Measurements from ENCODE around the gene PGS1. TPM values are rescaled to one million over a fixed set of nuclear protein-coding genes. Genes with fewer than 3 reads are reported as not detected.

The PGS1 gene
- total RNA-seq, 5 donors from 2014 or later (not counting 1 experiment from before 2014, with no cell fraction given), result 60.5 to 87.2 (median 78.9) TPM

DNA sequence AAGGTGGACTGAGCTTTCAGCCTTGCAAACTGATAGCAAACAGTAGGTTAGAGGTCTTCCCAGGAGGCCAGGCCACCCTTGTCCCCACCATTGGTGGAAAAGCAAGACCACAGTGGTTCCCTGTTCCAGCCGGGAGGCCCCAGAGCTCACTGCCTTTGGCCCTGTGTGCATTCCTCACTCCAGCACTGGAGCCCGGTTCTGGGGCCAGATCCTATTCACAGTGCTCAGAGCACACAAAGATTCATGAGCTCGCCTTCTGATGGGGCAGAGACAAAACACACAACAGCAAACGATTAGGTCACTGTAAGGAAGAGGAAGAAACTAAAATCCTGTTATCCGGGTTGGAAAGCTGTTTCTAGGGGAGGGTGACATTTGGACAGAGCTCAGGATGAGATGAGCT lies 5.6 kb upstream of the PGS1 start:
- Histone ChIP-seq H3K4me3 (ENCODE audit: control insufficient read depth in 1 of 2, extremely low read depth in 1 of 2, low read length in 1 of 2) (no peak overlapping the region), H3K27me3 (replicated peaks in 1 of 2; ENCODE audit: control insufficient read depth in 2 of 2, extremely low read depth in 1 of 2, insufficient read depth in 2 of 2, low read length in 1 of 2) (no peaks in the 10 kb centered on the region), H3K9me3 (no peaks in the 10 kb centered on the region), H3K27ac (ENCODE audit: low read length) (no peak overlapping the region), H3K4me1 (ENCODE audit: control insufficient read depth in 1 of 2, extremely low read depth in 1 of 2, insufficient read depth in 2 of 2, low read length in 2 of 2) (peaks cover 0 to 2% of the 10 kb centered on the region in 2 experiments), H3K36me3 (ENCODE audit: control insufficient read depth in 2 of 2, extremely low read depth in 1 of 2, insufficient read depth in 1 of 2, low read length in 1 of 2) (no peaks in the 10 kb centered on the region)
- ATAC-seq (replicated peaks in 1 of 4) (no peak), DNase-seq (no peak)
- no peaks in the 10 kb centered on the region for H3K27me3 Mint-ChIP-seq
- POLR2A ChIA-PET, result interaction anchor here in 1 of 2 donors (0.6 kb wide), 1 partner anchor 266 kb away, joined by 3 read pairs; no protein-coding TSS in a partner anchor
- CTCF ChIA-PET, result interaction anchor here in 1 of 2 donors (0.6 kb wide), 1 partner anchor 39 kb away, joined by 6 read pairs; no protein-coding TSS in a partner anchor
- no peaks in the 10 kb centered on the region for H3K9me3 Mint-ChIP-seq
- no peaks in the 10 kb centered on the region for H3K36me3 Mint-ChIP-seq
- no peak overlapping the region for H3K27ac Mint-ChIP-seq
- WGBS (ENCODE audit: insufficient coverage), result 91% methylated on average over 5 of the region's 5 CpGs
- H3K4me1 Mint-ChIP-seq, result peaks cover 0 to 4% (median 1%) of the 10 kb centered on the region in 3 donors
- no peak overlapping the region for H3K4me3 Mint-ChIP-seq

DNA sequence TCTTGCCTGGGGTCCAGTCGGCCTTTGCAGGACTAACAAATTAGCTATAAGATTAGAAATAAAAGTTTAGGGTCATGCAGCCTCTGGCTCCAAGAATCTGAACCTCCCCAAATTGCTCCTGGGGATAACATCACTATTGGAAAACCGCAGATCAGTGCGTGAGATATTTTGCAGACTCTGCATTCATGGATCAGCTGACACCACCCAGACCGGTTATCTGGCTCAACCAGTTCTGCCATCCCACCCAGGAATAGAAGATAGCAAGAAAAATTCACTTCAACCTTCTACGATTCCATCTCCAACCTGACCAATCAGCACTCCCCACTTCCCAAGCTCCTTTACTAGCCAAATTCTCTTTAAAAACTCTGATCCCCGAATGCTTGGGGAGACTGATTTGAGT lies 4.3 kb upstream of the PGS1 start:
- Mint-ChIP-seq H3K27ac (no peak overlapping the region), H3K36me3 (no peaks in the 10 kb centered on the region), H3K27me3 (no peaks in the 10 kb centered on the region), H3K4me1 (peaks cover 4 to 8% (median 5%) of the 10 kb centered on the region in 3 donors), H3K4me3 (no peak overlapping the region), H3K9me3 (no peaks in the 10 kb centered on the region)
- Histone ChIP-seq H3K27ac (ENCODE audit: low read length) (no peak overlapping the region), H3K9me3 (no peaks in the 10 kb centered on the region), H3K27me3 (replicated peaks in 1 of 2; ENCODE audit: control insufficient read depth in 2 of 2, extremely low read depth in 1 of 2, insufficient read depth in 2 of 2, low read length in 1 of 2) (no peaks in the 10 kb centered on the region), H3K4me1 (ENCODE audit: control insufficient read depth in 1 of 2, extremely low read depth in 1 of 2, insufficient read depth in 2 of 2, low read length in 2 of 2) (peaks cover 4 to 11% of the 10 kb centered on the region in 2 experiments), H3K36me3 (ENCODE audit: control insufficient read depth in 2 of 2, extremely low read depth in 1 of 2, insufficient read depth in 1 of 2, low read length in 1 of 2) (no peaks in the 10 kb centered on the region), H3K4me3 (ENCODE audit: control insufficient read depth in 1 of 2, extremely low read depth in 1 of 2, low read length in 1 of 2) (no peak overlapping the region)
- DNase-seq (no peak), ATAC-seq (replicated peaks in 1 of 4) (no peak)
- ChIA-PET CTCF (no interaction called here), POLR2A (no interaction called here)
- 100% methylated on average over 2 of the region's 6 CpGs for WGBS (ENCODE audit: insufficient coverage)

DNA sequence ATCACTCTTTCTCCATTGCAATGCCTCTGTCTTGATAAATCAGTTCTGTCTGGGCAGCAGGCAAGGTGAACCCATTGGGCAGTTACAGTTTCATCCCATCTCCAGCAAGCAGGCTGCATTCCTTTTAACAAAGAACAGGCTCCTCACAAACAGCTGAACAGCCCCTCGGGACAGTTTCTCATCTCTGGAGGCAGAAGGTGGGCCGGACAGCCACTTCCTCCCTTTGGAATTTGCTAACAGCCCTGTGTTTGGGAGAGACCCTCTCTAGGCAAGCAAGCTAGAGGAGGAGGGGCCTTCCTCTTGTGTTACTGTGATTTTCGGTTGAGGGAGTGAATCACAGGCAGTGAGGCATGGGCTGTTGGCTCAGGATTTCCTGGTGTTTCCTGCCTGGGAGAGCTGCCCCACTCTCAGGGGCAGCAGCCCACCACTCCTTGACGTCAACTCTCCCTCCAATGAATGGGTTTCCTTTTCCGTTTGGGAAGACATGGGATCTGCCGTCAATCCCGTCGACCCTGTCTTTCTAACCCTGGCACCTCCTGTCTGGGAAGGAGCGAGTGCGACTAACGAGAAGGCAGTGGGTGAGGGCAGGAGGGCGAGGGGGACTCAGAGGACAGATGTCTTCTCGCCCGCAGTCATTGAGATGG lies 3.7 kb upstream of the PGS1 start:
- no peak overlapping the region for H3K27ac ChIP-seq (ENCODE audit: low read length)
- Mint-ChIP-seq H3K27ac (no peak overlapping the region), H3K4me1 (peaks cover 8 to 14% (median 11%) of the 10 kb centered on the region in 3 donors), H3K27me3 (no peaks in the 10 kb centered on the region), H3K9me3 (no peaks in the 10 kb centered on the region), H3K4me3 (no peak overlapping the region), H3K36me3 (no peaks in the 10 kb centered on the region)
- ChIA-PET CTCF (interaction anchor here in 1 of 2 donors (0.5 kb wide), 1 partner anchor 47 kb away, joined by 3 read pairs; no protein-coding TSS in a partner anchor), POLR2A (interaction anchor here in 1 of 2 donors (0.6 kb wide), 1 partner anchor 273 kb away, joined by 3 read pairs; no protein-coding TSS in a partner anchor)
- H3K4me1 ChIP-seq (ENCODE audit: control insufficient read depth in 1 of 2, extremely low read depth in 1 of 2, insufficient read depth in 2 of 2, low read length in 2 of 2), result peaks cover 9 to 17% of the 10 kb centered on the region in 2 experiments
- 63% methylated on average over 3 of the region's 14 CpGs for WGBS (ENCODE audit: insufficient coverage)
- ATAC-seq (replicated peaks in 1 of 4) (no peak), DNase-seq (no peak)
- H3K4me3 ChIP-seq (ENCODE audit: control insufficient read depth in 1 of 2, extremely low read depth in 1 of 2, low read length in 1 of 2), result no peak overlapping the region
- no peaks in the 10 kb centered on the region for H3K27me3 ChIP-seq (replicated peaks in 1 of 2; ENCODE audit: control insufficient read depth in 2 of 2, extremely low read depth in 1 of 2, insufficient read depth in 2 of 2, low read length in 1 of 2)
- H3K36me3 ChIP-seq (ENCODE audit: control insufficient read depth in 2 of 2, extremely low read depth in 1 of 2, insufficient read depth in 1 of 2, low read length in 1 of 2), result no peaks in the 10 kb centered on the region
- H3K9me3 ChIP-seq, result no peaks in the 10 kb centered on the region

DNA sequence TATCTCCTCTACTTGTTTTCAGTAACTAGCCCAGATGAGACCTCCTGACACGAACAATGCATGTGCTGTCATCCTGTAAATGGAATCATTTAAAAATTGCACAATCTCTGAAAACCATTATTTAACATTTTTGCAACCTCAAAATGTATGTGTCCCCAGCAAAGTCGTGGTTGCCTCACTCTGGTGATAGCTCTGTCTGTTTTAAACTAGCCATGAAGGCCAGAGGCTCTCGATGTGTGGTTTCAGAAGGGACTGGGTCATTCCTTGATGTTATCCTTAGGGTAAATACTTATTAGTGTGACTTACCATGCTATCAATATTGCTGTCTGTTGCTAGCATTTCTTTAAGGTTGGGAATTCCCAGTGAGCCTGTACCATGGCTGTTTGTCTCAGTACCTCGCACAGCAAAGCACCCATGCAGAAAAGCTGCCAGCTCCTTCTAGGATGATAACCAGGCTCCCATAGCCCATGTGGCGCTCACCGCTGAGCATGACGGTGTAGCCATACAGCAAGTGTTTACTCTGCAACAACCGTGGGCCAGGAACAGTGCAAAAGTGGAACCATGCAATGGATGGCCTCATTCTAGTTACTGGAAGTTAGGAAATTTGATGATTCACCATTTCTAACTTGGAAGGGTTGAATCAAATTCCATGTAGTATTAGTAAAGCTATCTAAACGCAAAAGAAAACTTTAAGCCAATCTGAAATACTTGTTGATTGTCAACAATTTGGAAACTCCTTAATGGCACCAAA lies 2.9 kb upstream of the PGS1 start:
- Mint-ChIP-seq H3K36me3 (no peaks in the 10 kb centered on the region), H3K27ac (no peak overlapping the region), H3K4me1 (peaks cover 15 to 21% (median 18%) of the 10 kb centered on the region in 3 donors), H3K4me3 (no peak overlapping the region), H3K27me3 (no peaks in the 10 kb centered on the region), H3K9me3 (no peaks in the 10 kb centered on the region)
- POLR2A ChIA-PET, result interaction anchor here in 1 of 2 donors (0.6 kb wide), 1 partner anchor 272 kb away, joined by 3 read pairs; no protein-coding TSS in a partner anchor
- Histone ChIP-seq H3K4me1 (ENCODE audit: control insufficient read depth in 1 of 2, extremely low read depth in 1 of 2, insufficient read depth in 2 of 2, low read length in 2 of 2) (peaks cover 17 to 24% of the 10 kb centered on the region in 2 experiments), H3K27me3 (replicated peaks in 1 of 2; ENCODE audit: control insufficient read depth in 2 of 2, extremely low read depth in 1 of 2, insufficient read depth in 2 of 2, low read length in 1 of 2) (no peaks in the 10 kb centered on the region), H3K4me3 (ENCODE audit: control insufficient read depth in 1 of 2, extremely low read depth in 1 of 2, low read length in 1 of 2) (no peak overlapping the region), H3K27ac (ENCODE audit: low read length) (no peak overlapping the region), H3K36me3 (ENCODE audit: control insufficient read depth in 2 of 2, extremely low read depth in 1 of 2, insufficient read depth in 1 of 2, low read length in 1 of 2) (no peaks in the 10 kb centered on the region), H3K9me3 (no peaks in the 10 kb centered on the region)
- WGBS (ENCODE audit: insufficient coverage), result 74% methylated on average over 7 of the region's 9 CpGs
- DNase-seq (no peak), ATAC-seq (replicated peaks in 1 of 4) (no peak)
- CTCF ChIA-PET, result interaction anchor here in 1 of 2 donors (0.5 kb wide), 1 partner anchor 46 kb away, joined by 3 read pairs; no protein-coding TSS in a partner anchor

DNA sequence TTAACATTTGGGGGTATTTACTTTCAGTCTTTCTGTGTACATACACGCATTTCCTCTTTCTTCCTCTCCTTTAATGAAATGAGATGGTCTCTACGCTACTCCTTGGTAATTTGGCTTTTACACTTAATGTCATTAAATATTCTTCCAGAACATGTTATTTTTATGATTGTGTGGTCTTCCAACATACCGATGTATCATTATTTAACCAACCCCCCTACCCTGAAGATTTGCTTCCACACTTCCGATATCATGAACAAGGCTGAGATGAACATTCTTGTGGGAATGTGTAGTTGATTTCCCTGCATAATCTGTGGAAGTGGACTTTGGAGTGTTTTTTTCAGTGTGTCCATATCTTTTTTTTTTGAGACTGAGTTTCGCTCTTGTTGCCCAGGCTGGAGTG lies 2.3 kb upstream of the PGS1 start:
- H3K9me3 ChIP-seq, result no peaks in the 10 kb centered on the region
- 80% methylated on average over 1 of the region's 5 CpGs for WGBS (ENCODE audit: insufficient coverage)
- H3K27ac ChIP-seq (ENCODE audit: low read length), result no peak overlapping the region
- ChIA-PET POLR2A (no interaction called here), CTCF (interaction anchor here in 1 of 2 donors (1.1 kb wide), 1 partner anchor 13 kb away, joined by 3 read pairs; no protein-coding TSS in a partner anchor)
- peaks cover 21 to 27% (median 24%) of the 10 kb centered on the region in 3 donors for H3K4me1 Mint-ChIP-seq
- H3K4me3 Mint-ChIP-seq, result peak overlapping the region in 1 of 3 donors; percentile 25
- H3K36me3 ChIP-seq (ENCODE audit: control insufficient read depth in 2 of 2, extremely low read depth in 1 of 2, insufficient read depth in 1 of 2, low read length in 1 of 2), result no peaks in the 10 kb centered on the region
- H3K27me3 Mint-ChIP-seq, result no peaks in the 10 kb centered on the region
- no peak overlapping the region for H3K27ac Mint-ChIP-seq
- peaks cover 22 to 30% of the 10 kb centered on the region in 2 experiments for H3K4me1 ChIP-seq (ENCODE audit: control insufficient read depth in 1 of 2, extremely low read depth in 1 of 2, insufficient read depth in 2 of 2, low read length in 2 of 2)
- H3K9me3 Mint-ChIP-seq, result no peaks in the 10 kb centered on the region
- no peak overlapping the region for H3K4me3 ChIP-seq (ENCODE audit: control insufficient read depth in 1 of 2, extremely low read depth in 1 of 2, low read length in 1 of 2)
- DNase-seq (no peak), ATAC-seq (replicated peaks in 1 of 4) (no peak)
- no peaks in the 10 kb centered on the region for H3K27me3 ChIP-seq (replicated peaks in 1 of 2; ENCODE audit: control insufficient read depth in 2 of 2, extremely low read depth in 1 of 2, insufficient read depth in 2 of 2, low read length in 1 of 2)
- H3K36me3 Mint-ChIP-seq, result no peaks in the 10 kb centered on the region

DNA sequence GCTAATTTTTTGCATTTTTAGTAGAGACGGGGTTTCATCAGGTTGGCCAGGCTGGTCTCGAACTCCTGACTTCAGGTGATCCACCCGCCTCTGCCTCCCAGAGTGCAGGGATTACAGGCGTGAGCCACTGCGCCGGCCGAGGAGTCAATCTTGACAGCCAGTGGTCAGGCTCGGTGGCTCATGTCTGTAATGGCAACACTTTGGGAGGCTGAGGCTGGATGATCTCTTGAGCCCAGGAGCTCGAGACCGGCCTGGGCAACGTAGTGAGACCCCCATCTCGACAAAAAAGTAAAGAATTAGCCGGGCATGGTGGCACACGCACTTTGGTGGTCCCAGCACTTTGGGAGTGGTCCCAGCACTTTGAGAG lies 608 bp upstream of the PGS1 start:
- Mint-ChIP-seq H3K4me3 (peak overlapping the region; percentile 88 to 93 (median 93)), H3K9me3 (no peaks in the 10 kb centered on the region), H3K27ac (peak overlapping the region; percentile 48 to 72), H3K27me3 (no peaks in the 10 kb centered on the region), H3K4me1 (peaks cover 37 to 42% (median 38%) of the 10 kb centered on the region in 3 donors), H3K36me3 (peaks cover 4% of the 10 kb centered on the region)
- Histone ChIP-seq H3K9me3 (no peaks in the 10 kb centered on the region), H3K4me1 (ENCODE audit: control insufficient read depth in 1 of 2, extremely low read depth in 1 of 2, insufficient read depth in 2 of 2, low read length in 2 of 2) (peaks cover 34 to 44% of the 10 kb centered on the region in 2 experiments), H3K27me3 (replicated peaks in 1 of 2; ENCODE audit: control insufficient read depth in 2 of 2, extremely low read depth in 1 of 2, insufficient read depth in 2 of 2, low read length in 1 of 2) (no peaks in the 10 kb centered on the region), H3K36me3 (ENCODE audit: control insufficient read depth in 2 of 2, extremely low read depth in 1 of 2, insufficient read depth in 1 of 2, low read length in 1 of 2) (no peaks in the 10 kb centered on the region), H3K4me3 (ENCODE audit: control insufficient read depth in 1 of 2, extremely low read depth in 1 of 2, low read length in 1 of 2) (peak overlapping the region; percentile 84 to 93), H3K27ac (ENCODE audit: low read length) (peak overlapping the region; percentile 60)
- POLR2A ChIA-PET, result interaction anchor here in 1 of 2 donors (1.0 kb wide), 1 partner anchor 17 kb away, joined by 3 read pairs; no protein-coding TSS in a partner anchor
- no peak for DNase-seq
- CTCF ChIA-PET, result no interaction called here
- ATAC-seq (replicated peaks in 1 of 4), result no peak
- WGBS (ENCODE audit: insufficient coverage), result 66% methylated on average over 14 of the region's 14 CpGs

Data from T-cell (primary cell).